ENCODE measurements around the gene SPTBN4.

SPTBN4 gene

GRCh38 chr19:40625406-40626120 is 158.8 kb downstream of the SPTBN4 start:
- in situ Hi-C loops (cut with HindIII; ENCODE audit: low sequenced_read_pairs) = no loop called here
- no peak for TF ChIP-seq CTCF (IDR thresholded peaks at IDR 0.05; ENCODE audit: low read depth, low read length, missing control alignments)
- DNase-seq (ENCODE audit: low read depth) = no peak
- H3K4me3 ChIP-seq (ENCODE audit: low read depth, low read length) = no peak overlapping the region

Data from astrocyte of the cerebellum (primary cell).